NCI-H187 treated with DMSO at 0.1 percent for 48 hours (cell line): Measurements from ENCODE around the gene TINCR.
"Not testable (repeated sequence)": the region's sequence is repeated elsewhere in the genome, so short reads cannot be mapped to it uniquely, and the experiment has no call there.

Experiments used
- DNase-seq: peaks from one replicate; lab custom pipeline; 2025; lab: John Stamatoyannopoulos, UW

Gene TINCR

DNA sequence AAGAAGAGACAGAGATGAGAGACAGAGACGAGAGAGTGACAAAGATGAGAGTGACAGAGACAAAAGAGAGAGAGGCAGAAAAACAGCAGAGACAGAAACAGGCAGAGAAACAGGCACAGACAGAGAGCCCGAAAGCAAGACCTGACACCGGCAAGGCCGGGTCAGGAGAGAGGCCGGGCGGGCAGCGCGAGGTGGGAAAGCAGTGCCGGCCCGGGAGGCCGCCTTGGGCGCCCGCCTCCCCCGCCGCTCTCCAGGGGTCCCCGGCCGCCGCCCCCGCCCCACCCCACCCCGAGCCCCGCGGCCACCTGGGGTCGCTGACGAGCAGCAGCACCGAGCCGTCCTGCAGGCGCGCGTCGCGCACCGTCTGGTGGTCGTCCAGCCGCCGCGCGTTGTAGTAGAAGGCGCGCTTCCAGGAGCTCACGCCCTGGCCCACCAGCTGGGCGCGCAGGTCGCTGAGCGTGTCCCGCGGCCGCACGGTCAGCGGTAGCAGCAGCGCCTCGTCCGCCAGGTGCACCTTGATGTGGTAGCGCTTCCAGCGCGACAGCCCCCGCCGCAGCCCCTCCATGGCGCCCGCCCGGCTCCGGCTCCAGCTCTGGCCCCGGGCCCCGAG, at the start of gene TINCR:
TINCR (minus strand) TSS at position 594 of the 610 bp plus-strand sequence.
- no peak for DNase-seq

- DNase-seq, result no peak
These were observed 49.3 kb upstream of the TINCR start for GRCh38 chr19:5617080-5617479.

- no peak for DNase-seq
These were observed 48.1 kb upstream of the TINCR start for GRCh38 chr19:5615756-5616327.

GRCh38 chr19:5612891-5613865, 45.4 kb upstream of the TINCR start:
- DNase-seq, result no peak

DNA sequence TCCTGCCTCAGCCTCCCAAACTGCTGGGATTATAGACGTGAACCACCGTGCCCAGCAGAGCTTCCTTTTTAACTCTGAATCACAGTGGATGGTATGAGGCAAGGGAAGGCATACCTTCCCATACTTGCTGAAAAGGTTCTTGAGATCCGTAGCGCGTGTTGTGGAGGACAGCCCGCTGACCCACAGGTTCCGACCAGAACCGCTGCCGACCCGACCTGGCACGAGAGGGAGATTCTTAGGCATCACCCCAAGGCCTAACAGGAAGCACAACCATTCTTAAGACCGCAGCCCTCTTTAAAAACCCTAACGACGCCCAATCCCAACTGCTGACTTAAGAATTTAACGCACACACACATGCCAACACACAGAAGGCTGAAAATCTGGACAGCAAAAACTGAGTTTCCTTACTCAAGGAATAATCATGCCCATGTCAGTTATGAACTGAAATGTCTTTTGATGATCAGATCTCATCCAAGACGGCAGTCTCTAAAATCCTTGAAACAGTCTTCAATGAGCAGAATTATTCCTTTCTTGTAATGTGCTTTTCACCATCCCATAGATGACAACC, 42.2 kb upstream of the TINCR start:
- DNase-seq, result no peak

DNA sequence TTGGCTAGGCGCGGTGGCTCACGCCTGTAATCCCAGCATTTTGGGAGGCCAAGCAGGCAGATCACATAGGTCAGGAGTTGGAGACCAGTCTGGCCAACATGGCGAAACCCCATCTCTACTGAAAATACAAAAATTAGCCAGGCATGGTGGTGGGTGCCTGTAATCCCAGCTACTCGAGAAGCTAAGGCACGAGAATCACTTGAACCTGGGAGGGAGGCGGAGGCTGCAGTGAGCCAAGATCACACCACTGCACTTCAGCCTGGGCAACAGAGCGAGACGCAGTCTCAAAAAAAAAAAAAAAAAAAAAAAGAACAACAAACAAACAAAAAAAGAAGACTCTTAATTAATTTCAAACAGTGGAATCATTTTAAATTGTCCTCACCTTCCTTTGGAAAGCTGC, 41.0 kb upstream of the TINCR start:
- DNase-seq, result not testable (repeated sequence)

- no peak for DNase-seq
These were observed 40.5 kb upstream of the TINCR start for GRCh38 chr19:5608291-5608690.

- DNase-seq, result no peak
These were observed 39.8 kb upstream of the TINCR start for GRCh38 chr19:5607318-5608275.

DNA sequence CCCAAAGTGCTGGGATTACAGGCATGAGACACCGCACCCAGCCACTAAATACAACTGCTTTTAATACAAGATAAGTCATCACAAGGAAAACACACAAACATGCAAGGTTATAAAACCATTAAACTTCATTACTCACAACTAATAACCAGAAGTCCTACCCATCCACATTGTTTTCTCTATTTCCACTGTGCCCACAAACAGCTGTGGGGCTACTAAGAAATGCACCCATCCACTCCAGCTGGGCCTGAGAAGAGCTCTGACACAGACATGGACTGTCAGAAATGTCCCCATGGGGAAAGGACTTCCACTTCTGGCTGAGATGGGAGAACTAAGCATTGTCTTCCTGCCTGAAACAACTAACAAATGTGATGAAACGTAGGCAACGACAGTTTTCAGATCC, 37.6 kb upstream of the TINCR start:
- no peak for DNase-seq

DNA sequence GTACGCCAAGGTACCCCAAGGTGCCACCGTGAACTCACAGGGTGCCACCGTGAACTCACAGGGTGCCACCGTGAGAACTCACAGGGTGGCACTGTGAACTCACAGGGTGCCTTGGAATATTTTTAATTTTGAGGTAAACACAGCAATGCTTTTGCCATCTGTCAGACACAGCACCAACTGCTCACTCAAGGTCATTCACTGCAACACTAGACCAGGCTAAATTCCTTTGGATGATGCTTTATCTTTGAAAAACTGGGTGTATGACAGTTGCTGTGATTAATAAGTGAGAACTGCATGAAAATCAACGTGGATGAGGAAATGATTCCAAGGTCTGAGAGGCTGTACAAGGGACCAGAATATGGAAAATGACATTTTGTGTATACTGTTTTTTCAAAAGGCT, 35.9 kb upstream of the TINCR start:
- no peak for DNase-seq

- no peak for DNase-seq
These were observed 33.0 kb upstream of the TINCR start for GRCh38 chr19:5600797-5601196.

DNA sequence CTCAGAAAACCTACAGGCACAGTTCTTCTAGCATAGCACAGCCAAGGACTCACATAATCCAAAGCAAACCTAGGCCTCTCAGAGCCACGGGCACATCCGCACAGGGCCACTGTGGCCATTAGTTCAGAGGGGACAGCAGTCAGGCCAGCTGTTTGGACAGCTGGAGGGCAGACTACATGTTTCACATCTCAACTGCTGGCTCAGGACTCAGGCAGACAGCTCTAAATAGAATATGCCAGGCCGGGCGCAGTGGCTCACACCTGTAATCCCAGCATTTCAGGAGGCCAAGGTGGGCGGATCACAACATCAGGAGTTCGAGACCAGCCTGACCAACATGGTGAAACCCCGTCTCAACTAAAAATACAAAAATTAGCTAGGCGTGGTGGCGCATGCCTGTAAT, 28.0 kb upstream of the TINCR start:
- DNase-seq, result no peak

GRCh38 chr19:5595129-5595528, 27.4 kb upstream of the TINCR start:
- no peak for DNase-seq

DNA sequence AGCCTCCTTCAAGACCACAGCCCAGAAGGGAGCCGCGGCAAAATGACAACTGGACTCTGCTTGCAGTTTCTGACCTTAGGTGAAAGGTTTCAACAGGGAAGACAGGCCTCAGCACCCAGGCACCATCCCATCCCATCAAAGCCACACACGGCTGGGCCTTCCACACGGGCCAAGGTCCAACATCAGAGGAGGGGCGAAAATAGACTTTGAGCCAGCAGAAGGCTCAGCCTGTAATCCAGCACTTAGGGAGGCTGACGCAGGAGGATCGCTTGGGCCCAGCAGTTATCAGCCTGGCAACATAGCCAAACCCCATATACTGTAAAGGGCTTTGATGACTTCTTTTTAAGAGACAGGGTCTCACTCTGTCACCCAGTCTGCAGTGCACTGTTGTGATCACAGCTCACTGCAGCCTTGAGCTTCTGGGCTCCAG, 26.8 kb upstream of the TINCR start:
- no peak for DNase-seq

DNA sequence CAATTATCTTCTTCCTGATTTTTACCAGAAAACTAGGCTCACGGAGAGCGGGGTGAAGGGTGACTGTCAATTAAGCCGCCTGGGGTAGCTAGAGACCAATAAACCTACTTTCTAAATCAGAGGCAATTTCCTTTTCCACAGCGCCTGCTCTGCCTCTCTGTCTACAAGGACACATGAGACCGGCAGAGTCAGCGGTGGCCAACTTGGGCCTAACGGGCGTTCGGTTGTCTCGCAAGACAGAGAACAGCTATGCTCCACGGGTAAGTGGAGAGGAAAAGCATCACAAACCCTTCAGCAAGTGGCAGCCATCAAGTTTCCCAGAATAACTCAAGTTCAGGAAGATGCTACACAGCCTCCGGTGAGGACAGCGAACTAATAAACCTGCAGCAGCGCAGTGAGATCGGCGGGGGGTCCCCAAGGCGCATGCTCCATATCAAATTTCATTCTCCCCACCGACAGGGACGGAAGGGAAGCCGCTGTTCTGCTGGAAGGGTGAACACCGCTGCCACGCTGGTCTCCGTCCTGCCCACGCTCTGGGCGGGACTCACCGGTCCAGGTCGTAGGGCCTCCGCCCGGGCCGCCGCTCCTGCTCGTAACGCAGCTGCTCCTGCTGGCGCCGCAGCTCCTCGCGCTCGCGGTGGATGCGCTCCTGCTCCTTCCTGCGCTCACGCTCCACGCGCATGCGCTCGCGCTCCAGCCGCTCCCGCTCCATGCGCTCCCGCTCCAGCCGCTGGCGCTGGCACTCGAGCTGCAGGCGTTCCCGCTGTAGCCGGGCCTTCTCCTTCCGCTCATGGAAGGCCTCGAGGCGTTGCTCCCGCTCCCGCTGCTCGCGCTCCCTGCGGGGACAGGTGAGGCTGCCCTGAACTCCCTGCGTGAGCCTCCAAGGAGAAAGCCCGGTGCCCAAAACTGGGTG, 25.8 kb upstream of the TINCR start:
- no peak for DNase-seq

GRCh38 chr19:5592531-5593342, 25.0 kb upstream of the TINCR start:
- no peak for DNase-seq

DNA sequence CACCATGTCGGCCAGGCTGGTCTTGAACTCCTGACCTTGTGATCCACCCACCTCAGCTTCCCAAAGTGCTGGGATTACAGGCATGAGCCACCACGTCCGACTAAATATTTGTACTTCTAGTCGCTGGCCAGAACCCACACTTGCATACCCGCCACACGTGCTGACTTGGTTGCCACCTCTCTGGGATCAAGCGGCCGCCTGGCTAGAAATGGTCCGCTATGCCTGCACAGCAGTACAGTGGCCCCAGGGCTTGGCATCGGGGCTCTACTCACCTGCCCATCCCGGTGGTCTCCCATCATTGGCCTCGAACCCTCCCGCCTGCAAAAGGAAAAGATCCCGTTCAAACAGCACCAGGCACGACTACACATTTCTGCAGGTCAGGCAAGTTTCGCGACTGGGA, 23.7 kb upstream of the TINCR start:
- DNase-seq, result no peak

DNA sequence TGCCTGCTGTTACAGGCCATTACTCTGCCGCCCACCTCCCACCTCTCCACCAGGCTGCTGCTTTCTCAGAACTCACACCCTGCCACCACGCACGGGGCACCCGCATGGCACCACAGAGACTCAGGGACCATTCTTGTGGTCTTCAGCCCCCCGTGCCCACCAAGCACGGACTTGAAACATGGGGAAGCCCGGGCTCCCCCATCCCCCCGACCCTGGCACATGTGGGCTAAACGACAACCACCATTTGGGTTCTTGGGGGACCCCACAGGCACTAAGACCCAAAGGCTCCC, 23.1 kb upstream of the TINCR start:
- no peak for DNase-seq

GRCh38 chr19:5590151-5590864, 22.6 kb upstream of the TINCR start:
- no peak for DNase-seq
